Colon (tissue), 2 donors: ENCODE results near the gene SLC44A3.

ENCODE experiments used
- FAIRE-seq: peaks from 2 replicates; lab custom pipeline; 2012; peaks lifted over from hg19 to GRCh38; lab: Jason Lieb, UNC
- donor health status: control.
- donor health status: control.

The SLC44A3 gene

DNA sequence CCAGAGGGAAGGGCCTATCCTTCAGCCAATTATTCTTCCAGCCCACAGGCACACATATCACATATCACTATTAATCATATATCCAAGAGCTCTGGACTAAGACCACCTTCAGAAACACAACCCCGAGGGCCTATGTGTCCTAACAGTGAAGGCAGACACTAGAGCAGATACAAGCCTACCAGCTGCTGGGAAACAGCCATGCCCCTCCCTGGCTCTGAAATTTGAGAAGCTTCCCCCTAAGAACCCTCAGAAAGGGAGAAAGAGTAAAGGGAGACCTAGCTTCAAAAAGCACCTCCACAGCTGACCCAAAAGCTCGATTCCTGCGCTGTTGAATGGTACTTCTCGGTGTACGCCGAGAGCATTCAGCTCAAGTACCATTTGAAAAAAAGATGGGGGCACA is 89.3 kb downstream of the SLC44A3 start:
- no peak for FAIRE-seq

GRCh38 chr1:94912263-94913184 is 92.4 kb downstream of the SLC44A3 start:
- FAIRE-seq: no peak

DNA sequence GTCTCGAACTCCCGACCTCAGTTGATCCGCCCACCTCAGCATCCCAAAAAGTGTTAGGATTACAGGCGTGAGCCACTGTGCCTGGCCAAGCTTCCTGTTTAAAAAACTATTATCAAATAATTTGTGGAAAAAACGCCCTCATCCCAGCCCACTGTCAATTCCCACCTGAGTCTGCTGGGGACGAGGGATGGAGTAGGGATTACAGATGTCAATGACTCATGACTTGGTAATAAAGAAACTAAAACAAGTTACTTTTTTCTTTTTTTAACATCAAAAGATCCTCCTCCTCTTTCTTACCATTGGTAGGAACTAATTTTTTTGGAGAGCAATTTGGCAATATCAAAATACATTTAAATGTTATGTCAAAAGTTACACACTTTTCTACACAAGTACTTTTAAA is 97.1 kb downstream of the SLC44A3 start:
- no peak for FAIRE-seq

- no peak for FAIRE-seq
Observed at GRCh38 chr1:94919241-94920030, 99.3 kb downstream of the SLC44A3 start.

DNA sequence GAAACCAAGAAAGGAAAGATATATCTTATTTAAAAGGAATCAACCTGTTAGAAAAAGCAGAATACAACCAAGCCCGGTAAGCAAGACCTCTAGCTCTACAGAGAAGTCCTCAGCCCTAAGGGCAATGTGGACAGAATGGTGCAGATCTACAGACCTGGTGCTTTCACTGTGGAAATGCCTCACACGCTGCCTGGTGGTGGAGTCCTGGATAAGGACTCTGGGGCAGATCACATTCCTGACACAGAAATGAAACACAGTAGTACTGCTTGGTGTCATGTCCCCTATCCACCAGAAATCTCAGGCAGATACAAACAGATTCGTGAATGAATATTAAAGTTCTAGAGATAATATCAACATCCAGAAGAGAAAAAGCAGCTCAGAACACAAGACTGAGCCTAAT is 99.9 kb downstream of the SLC44A3 start:
- no peak for FAIRE-seq

DNA sequence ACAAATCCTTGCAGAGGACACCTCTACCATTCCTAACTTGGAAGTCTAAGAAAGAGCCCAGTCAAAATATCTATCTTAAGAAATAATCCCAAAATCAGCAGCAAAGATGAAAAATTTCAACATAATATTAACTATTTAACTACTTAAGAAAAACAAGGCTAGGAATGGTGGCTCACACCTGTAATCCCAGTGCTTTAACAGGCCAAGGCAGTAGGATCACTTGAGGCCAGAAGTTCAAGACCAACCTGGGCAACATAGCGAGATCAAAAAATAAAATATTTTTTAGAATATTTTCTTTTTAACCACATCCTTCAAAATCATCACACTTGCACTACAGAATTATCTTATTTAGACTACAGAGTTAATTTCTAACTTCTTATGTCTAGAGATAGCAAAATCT is 101.8 kb downstream of the SLC44A3 start:
- FAIRE-seq: no peak

DNA sequence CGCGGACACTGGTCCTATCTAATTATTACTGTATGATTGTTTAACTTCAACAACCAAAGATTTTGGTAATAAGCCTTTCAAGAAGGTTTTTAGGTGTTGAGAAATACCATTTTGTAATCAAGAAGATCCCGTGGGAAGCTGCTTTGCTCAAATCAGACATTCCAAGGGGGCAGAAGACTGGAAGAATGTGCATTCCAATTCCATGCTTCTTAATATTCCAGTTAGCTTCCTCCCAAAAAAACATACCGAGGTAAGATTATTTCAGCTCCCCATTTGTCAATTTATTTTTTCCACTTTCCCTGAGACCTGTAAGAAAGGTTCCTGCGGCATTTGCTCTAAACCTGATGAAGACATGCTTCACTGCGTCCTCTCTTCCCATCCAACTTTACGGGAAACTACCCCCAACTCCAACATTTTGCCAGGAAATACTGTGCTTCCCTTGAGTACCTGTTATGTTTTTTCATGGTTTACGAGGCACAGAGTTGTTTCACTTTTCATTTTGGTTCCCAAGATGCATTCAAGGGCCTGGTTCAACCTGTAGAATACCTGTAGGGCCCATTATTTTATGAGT is 102.7 kb downstream of the SLC44A3 start:
- FAIRE-seq: no peak

DNA sequence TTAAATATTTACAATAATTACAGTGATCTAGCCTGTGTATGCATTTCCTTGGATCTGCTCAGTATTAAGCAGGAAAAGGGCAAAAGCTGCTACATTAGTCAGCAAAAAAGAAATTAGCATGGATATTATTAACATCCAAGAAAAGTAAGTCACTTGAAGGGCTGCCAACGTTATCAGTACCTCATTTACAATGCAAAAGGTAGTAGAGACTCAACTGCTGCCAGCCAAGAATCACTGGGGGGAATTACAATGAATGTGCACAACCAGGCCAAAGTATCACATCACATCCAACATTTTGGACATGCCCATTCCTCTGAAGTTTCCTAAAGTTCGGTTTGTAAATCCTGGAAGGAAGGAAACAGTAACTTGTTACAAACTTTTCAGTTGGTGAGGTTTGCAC is 104.8 kb downstream of the SLC44A3 start:
- no peak for FAIRE-seq

- no peak for FAIRE-seq
Observed at GRCh38 chr1:94925561-94926125, 105.5 kb downstream of the SLC44A3 start.

GRCh38 chr1:94926126-94926914 is 106.2 kb downstream of the SLC44A3 start:
- FAIRE-seq: no peak

DNA sequence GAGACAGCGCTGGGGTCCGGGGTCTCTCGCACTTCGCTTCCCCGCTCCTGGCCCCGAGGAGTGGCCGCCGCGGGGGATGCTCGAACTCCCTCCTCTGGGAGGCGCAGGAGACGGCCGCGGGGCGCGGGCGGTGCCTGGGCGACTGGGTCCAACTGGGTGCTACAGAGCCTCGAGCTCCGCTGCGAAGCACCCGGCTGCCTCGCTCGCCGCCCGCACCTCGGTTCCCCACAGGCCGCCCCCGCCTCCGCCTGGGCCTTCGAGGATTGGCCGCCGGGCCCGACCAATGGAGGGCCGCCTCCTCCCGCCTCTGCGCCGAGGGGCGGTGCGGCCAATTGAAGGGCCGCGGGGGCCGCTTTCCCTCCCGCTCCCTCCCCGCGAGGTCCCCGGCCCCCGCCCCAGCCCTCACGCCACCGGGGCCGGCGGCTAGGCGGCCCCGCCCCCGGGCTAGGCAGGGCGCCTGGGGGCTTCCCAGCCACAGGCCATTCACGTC is 106.8 kb downstream of the SLC44A3 start, which contains the start of gene CNN3:
Gene CNN3, minus strand, starts transcription at position 196 of the 490 bp plus-strand sequence. CDS start 216 bp downstream, outside the sequence.
- FAIRE-seq: no peak

DNA sequence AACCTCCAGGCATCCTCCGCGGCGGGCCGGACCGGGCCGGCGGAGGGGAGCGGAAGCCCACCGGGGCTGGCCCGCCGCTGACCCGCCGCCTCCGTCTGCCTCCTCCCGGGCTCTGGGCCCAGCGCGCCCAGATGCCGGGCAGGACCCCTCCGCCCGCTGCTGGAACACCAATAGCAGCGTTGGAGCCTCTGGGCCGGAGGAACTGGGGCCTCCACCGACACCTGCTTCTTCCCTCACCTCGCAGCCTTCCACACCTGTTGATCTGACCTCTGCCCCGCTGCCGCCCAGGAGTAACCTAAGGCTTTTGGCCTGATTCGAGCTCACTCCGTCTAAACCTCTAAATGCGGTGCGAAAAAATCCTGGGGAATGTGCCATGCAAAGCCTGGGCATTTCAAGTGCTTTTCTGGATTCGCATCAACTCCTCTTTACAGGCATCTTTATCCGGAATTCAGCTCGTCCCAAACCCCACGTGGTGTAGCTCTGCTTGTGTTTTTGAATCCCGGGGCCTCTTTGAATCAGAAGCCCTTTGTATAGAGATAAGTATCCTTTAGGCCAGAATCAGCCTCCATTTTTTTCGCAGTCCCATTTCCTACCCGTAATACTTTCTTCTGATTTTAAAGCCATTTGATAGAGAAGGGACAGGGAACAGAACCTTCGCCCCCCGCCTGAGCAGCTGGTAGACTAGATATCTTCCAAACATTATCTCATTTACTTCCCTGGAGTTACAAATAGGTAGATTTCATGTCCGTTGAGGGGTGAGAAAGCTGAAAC is 107.4 kb downstream of the SLC44A3 start:
- no peak for FAIRE-seq

DNA sequence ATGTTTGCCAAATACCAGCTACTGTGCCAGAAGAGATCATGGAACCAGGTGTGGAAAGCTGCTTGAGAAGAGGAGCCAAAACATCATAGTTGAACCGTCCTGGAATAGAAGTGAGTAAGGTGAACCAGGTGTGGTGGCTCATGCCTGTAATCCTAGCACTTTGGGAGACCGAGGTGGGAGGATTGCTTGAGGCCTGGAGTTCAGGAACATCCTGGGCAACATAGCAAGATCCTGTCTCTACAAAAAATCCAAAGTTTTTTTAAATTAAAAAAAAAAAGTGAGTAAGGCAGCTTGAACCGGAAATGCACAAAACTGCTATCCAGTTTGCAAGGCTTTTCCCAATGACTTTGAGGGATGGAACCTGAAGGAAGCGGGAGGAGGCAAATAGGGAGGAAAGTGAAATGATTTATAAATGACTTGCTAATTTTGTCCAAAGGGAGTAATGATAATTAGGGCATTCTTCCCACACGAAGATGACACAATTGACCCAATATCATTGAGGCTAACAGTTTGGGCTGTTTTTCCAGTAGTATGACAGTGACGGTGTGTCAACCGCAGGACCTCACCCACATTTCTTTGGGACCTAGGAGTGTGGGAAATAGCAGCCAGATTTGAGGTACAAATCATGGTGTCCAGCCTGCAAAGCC is 108.3 kb downstream of the SLC44A3 start:
- no peak for FAIRE-seq

DNA sequence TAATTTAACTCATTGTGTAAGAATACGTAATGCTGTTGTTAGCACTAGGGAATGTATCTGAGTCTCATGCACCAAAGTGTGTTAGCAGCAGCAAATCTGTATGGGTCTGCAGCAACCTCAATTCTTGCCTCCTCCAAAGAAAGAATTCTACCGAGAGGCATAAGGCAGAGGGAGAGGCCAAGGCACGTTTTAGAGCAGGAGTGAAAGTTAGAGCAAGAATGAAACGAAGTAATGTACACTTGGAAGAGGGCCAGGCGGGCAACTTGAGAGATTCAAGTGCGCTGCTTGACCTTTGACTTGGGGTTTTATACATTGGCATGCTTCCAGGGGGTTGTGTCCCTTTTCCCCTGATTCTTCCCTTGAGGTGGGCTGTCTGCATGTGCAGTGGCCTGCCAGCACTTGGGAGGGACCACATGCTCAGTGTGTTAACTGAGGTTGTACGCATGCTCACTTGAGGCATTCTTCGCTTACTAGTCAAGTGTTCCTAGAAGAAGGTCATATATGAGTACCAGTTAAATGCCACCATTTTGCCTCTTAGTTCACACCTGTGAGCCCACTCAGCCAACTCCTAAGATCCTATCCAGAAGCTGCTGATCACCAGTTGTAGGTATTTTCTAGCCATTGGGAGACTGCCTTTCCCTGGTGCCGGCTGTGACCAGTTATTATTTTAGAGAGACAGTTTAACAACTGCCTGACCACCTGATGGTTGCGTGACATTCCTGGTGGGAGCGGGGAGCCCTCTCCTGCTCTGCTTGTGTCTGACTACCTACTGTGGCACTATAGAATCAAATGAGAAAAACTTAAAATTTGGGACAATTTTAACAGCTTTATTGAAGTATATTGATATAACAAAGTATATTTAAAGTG is 109.4 kb downstream of the SLC44A3 start:
- FAIRE-seq: no peak

- no peak for FAIRE-seq
Observed at GRCh38 chr1:94931254-94931841, 111.2 kb downstream of the SLC44A3 start.

DNA sequence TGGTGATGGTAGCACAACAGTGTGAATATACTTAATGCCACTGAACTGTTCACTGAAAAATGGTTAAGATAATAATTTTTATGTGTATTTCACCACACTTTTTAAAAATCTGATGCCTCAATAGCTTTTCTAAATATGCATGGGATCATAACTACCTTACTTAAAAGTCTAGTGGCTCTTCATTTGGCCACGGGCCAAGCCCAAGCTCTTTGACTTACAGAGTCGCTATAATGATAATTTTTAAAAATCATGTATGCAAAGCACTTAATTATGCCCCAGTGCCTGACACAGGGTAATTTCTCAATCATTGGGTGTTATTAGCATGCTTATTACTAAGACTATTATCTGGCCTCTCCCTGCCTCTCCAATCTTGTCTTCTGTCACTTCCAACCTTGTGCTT is 114.4 kb downstream of the SLC44A3 start:
- FAIRE-seq: no peak

- FAIRE-seq: no peak
Observed at GRCh38 chr1:94935034-94935433, 114.9 kb downstream of the SLC44A3 start.

DNA sequence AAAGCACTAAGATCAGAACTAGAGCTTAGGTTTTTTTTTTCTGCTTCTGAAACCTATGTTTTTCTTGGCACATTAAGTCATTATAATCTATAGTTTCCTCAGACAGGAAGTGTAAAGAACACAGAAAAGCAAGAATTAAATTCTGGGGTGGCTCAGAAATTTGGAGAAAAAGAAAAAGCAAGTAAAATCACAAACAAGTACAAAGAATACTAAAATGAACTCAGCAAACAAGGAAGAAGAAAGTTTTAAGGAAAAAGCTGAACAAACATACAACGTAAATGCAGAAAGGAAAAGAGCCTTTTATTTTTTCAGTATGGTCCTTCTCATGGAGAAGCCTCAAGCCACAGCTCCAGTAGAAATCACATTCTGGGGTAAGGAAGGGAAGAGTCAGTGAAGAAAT is 115.3 kb downstream of the SLC44A3 start:
- no peak for FAIRE-seq
